ENCODE measurements around the gene MRPL49. TPM values are rescaled to one million over a fixed set of nuclear protein-coding genes. Genes with fewer than 3 reads are reported as not detected.

Gene MRPL49
- total and polyA plus RNA-seq, 2 of the 13 experiments (the other 11 are each of a cell fraction or from before 2014, with no cell fraction given), result 39.2 to 53.3 TPM

- peak; percentile 30 for FAIRE-seq
- BruUV-seq (replicated peaks), result no TSS peak
- DNase-seq (ENCODE audit: low spot score), result no peak
- Histone ChIP-seq H2AFZ (ENCODE audit: low read length) (no peak overlapping the region), H3K27ac (ENCODE audit: extremely low read length, insufficient read depth, low read length) (peak overlapping the region; percentile 60), H3K79me2 (ENCODE audit: insufficient read depth, low read length) (peaks cover 7% of the 10 kb centered on the region), H3K36me3 (replicated peaks in 1 of 2; ENCODE audit: control insufficient read depth in 1 of 2, insufficient read depth in 2 of 2, low read length in 2 of 2) (peaks cover 6 to 17% of the 10 kb centered on the region in 2 experiments; a peak in 4 of 5 replicates), H3K4me3 (replicated peaks in 1 of 3; ENCODE audit: insufficient read depth in 1 of 3, low read depth in 2 of 3, low read length in 3 of 3) (peak overlapping the region in 2 of 3 experiments; percentile 23 to 95; a peak in 2 of 6 replicates), H3K4me2 (ENCODE audit: low read depth, low read length) (peak overlapping the region; percentile 82), H4K20me1 (ENCODE audit: insufficient read depth, low read length) (no peaks in the 10 kb centered on the region), H3K9me3 (ENCODE audit: low read length) (no peaks in the 10 kb centered on the region), H3K9ac (ENCODE audit: insufficient read depth, low read depth, low read length) (0 out of 2 replicates have a peak overlapping the region, but pooled peaks have one; percentile 45), H3K27me3 (ENCODE audit: control insufficient read depth in 1 of 2, insufficient read depth in 2 of 2, low read length in 2 of 2) (no peaks in the 10 kb centered on the region), H3K4me1 (ENCODE audit: insufficient read depth, low read length) (peaks cover 30% of the 10 kb centered on the region)
- intact Hi-C loops (cut with micrococcal nuclease; ENCODE audit: unreplicated experiment) (loop anchor here (2.0 kb wide), 1 partner anchor 14 kb away; the partner anchor contains the start of gene VPS51), in situ Hi-C loops (cut with HindIII; ENCODE audit: extremely low pct_ligation_motif_present, low pct_unique_long_range_greater_than_20kb) (loop anchor here (5.0 kb wide), 1 partner anchor 71 kb away; the partner anchor contains the start of gene CAPN1)
- ChIA-PET POLR2A (interaction anchor here (0.9 to 5.0 kb wide), 31 partner anchors 8 to 336 kb away, joined by 3 to 86 read pairs (median 5); partner anchors contain the start of genes ARL2, BATF2, CAPN1 and DPF2), CTCF (ENCODE audit: low intra/inter-chr PET ratio, low total read pairs) (interaction anchor here (0.6 to 2.0 kb wide), 4 partner anchors 69 to 142 kb away, joined by 3 to 9 read pairs (median 6); partner anchors contain the start of genes ARL2 and CAPN1)
- 86% methylated on average over 10 of the region's 31 CpGs for WGBS (ENCODE audit: low lambda C conversion rate)
- no peak for ATAC-seq
- no peak for TF ChIP-seq XRCC5 (optimal IDR thresholded peaks at IDR 0.05; ENCODE audit: low read length)
- 0 out of 2 replicates have a peak, but pooled peaks have one; percentile 3 for TF ChIP-seq ZNF674 (CRISPR knock-in tag; IDR thresholded peaks at IDR 0.05; ENCODE audit: low read depth)
- no peak for TF ChIP-seq ZNF782 (CRISPR knock-in tag; IDR thresholded peaks at IDR 0.05; ENCODE audit: borderline replicate concordance)
- TF ChIP-seq IRX3 (CRISPR knock-in tag; IDR thresholded peaks at IDR 0.05; ENCODE audit: borderline replicate concordance, low read depth), result 0 out of 2 replicates have a peak, but pooled peaks have one; percentile 60
- no peak for TF ChIP-seq KDM5A (IDR thresholded peaks at IDR 0.05; ENCODE audit: borderline replicate concordance, low read length)
- TF ChIP-seq ATAD3A (CRISPR knock-in tag; IDR thresholded peaks at IDR 0.05), result no peak
- no peak for TF ChIP-seq HHEX (CRISPR knock-in tag; IDR thresholded peaks at IDR 0.05)
- TF ChIP-seq HOXA3 (CRISPR knock-in tag; IDR thresholded peaks at IDR 0.05), result no peak
- TF ChIP-seq ESRRA (CRISPR knock-in tag; IDR thresholded peaks at IDR 0.05; ENCODE audit: low read depth), result no peak
- peak; percentile 55; the same call in 1 of the 2 replicates for TF ChIP-seq MXD1 (CRISPR knock-in tag; IDR thresholded peaks at IDR 0.05)
- TF ChIP-seq ZNF609 (CRISPR knock-in tag; IDR thresholded peaks at IDR 0.05; ENCODE audit: borderline replicate concordance), result 0 out of 2 replicates have a peak, but pooled peaks have one; percentile 36
- no peak for TF ChIP-seq NFIB (CRISPR knock-in tag; IDR thresholded peaks at IDR 0.05; ENCODE audit: borderline replicate concordance)
- 0 out of 2 replicates have a peak, but pooled peaks have one; percentile 28 for TF ChIP-seq SNAPC5 (CRISPR knock-in tag; IDR thresholded peaks at IDR 0.05; ENCODE audit: borderline replicate concordance)
- TF ChIP-seq ZSCAN25 (CRISPR knock-in tag; IDR thresholded peaks at IDR 0.05), result no peak; the same call in 1 of the 2 replicates
- TF ChIP-seq ZNF598 (CRISPR knock-in tag; IDR thresholded peaks at IDR 0.05; ENCODE audit: borderline replicate concordance), result peak; percentile 42; the same call in 1 of the 2 replicates
- 0 out of 2 replicates have a peak, but pooled peaks have one; percentile 37 for TF ChIP-seq ZNF260 (CRISPR knock-in tag; IDR thresholded peaks at IDR 0.05; ENCODE audit: borderline replicate concordance, low read depth)
- no peak for TF ChIP-seq ZNF446 (CRISPR knock-in tag; IDR thresholded peaks at IDR 0.05)
- TF ChIP-seq RELA (CRISPR knock-in tag; IDR thresholded peaks at IDR 0.05), result no peak
- TF ChIP-seq KAT8 (CRISPR knock-in tag; IDR thresholded peaks at IDR 0.05), result no peak
Observed at GRCh38 chr11:65111159-65111743, 10.9 kb upstream of the MRPL49 start.

All from HepG2 (cell line).